GM23338 (cell line): ENCODE data around the gene VPS13A.

Experiments
- CREB1 ChIP-seq: fragments of 250-450 bp; sonication (Bioruptor Pico); IDR thresholded peaks from 2 replicates; pipeline ENCODE4 v1.5.0; 2020; ENCODE audit warnings: low read depth, mild to moderate bottlenecking, moderate library complexity
- EZH2 ChIP-seq: fragments of 200-600 bp; sonication (generic); IDR thresholded peaks from one replicate; pipeline ENCODE4 v1.8.0; 2017; ENCODE audit warnings: antibody characterized with exemption, mild to moderate bottlenecking, low read depth; ENCODE audit not compliant: unreplicated experiment
- EZH2phosphoT487 ChIP-seq: fragments of 200-600 bp; sonication (generic); IDR thresholded peaks from one replicate; pipeline ENCODE4 v1.8.1; 2018; ENCODE audit warnings: antibody characterized with exemption; ENCODE audit not compliant: unreplicated experiment
- ZNF114 ChIP-seq: fragments of 250-450 bp; sonication (Bioruptor Pico); IDR thresholded peaks from 2 replicates; pipeline ENCODE4 v1.5.0; 2020; ENCODE audit warnings: mild to moderate bottlenecking, moderate library complexity
- TF ChIP-seq, protein P1 (sequence below), 2 experiments: fragments of 200-600 bp in 1 of 2; sonication (generic) in 1 of 2; conservative IDR thresholded peaks; 2 replicates each; pipeline versions ENCODE4 v1.5.1 to v1.6.1; 2016 to 2017; ENCODE audit warnings: antibody characterized with exemption in 2 of 2, low read depth in 2 of 2, mild to moderate bottlenecking in 2 of 2, moderate library complexity in 1 of 2
- TF ChIP-seq, protein P2 (sequence below): IDR thresholded peaks from one replicate; pipeline ENCODE4 v1.6.1; 2018; ENCODE audit warnings: antibody characterized with exemption; ENCODE audit not compliant: unreplicated experiment
- TF ChIP-seq, protein P3 (sequence below): IDR thresholded peaks from 2 replicates; pipeline ENCODE4 v1.6.1; 2016; ENCODE audit warnings: antibody characterized with exemption

DNA sequence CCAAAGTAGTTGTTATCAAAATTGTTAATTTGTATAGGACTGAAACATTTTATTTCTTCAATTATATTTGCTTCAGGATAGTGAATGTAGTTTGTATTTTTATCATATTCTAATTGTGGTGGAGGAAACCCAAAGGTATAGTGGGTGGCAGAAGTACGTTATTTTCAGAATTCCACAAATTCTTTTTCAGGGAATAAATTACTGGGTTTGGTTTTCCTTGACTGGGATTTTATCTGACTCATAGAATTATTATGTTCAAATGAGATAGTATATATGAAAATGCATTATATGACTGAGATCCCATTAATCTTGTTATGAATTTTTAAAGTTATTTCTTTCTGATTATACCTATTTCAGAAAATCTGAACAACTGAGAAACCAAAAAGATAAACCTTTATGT is 73.7 kb downstream of the VPS13A start:
- TF ChIP-seq, protein P1, sequence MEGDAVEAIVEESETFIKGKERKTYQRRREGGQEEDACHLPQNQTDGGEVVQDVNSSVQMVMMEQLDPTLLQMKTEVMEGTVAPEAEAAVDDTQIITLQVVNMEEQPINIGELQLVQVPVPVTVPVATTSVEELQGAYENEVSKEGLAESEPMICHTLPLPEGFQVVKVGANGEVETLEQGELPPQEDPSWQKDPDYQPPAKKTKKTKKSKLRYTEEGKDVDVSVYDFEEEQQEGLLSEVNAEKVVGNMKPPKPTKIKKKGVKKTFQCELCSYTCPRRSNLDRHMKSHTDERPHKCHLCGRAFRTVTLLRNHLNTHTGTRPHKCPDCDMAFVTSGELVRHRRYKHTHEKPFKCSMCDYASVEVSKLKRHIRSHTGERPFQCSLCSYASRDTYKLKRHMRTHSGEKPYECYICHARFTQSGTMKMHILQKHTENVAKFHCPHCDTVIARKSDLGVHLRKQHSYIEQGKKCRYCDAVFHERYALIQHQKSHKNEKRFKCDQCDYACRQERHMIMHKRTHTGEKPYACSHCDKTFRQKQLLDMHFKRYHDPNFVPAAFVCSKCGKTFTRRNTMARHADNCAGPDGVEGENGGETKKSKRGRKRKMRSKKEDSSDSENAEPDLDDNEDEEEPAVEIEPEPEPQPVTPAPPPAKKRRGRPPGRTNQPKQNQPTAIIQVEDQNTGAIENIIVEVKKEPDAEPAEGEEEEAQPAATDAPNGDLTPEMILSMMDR (conservative IDR thresholded peaks at IDR 0.05; ENCODE audit: low read depth in 2 of 2), result no peak
- TF ChIP-seq EZH2phosphoT487 (no peak), ZNF114 (no peak), EZH2 (no peak), CREB1 (CRISPR knock-in tag) (no peak)
- TF ChIP-seq, protein P2, sequence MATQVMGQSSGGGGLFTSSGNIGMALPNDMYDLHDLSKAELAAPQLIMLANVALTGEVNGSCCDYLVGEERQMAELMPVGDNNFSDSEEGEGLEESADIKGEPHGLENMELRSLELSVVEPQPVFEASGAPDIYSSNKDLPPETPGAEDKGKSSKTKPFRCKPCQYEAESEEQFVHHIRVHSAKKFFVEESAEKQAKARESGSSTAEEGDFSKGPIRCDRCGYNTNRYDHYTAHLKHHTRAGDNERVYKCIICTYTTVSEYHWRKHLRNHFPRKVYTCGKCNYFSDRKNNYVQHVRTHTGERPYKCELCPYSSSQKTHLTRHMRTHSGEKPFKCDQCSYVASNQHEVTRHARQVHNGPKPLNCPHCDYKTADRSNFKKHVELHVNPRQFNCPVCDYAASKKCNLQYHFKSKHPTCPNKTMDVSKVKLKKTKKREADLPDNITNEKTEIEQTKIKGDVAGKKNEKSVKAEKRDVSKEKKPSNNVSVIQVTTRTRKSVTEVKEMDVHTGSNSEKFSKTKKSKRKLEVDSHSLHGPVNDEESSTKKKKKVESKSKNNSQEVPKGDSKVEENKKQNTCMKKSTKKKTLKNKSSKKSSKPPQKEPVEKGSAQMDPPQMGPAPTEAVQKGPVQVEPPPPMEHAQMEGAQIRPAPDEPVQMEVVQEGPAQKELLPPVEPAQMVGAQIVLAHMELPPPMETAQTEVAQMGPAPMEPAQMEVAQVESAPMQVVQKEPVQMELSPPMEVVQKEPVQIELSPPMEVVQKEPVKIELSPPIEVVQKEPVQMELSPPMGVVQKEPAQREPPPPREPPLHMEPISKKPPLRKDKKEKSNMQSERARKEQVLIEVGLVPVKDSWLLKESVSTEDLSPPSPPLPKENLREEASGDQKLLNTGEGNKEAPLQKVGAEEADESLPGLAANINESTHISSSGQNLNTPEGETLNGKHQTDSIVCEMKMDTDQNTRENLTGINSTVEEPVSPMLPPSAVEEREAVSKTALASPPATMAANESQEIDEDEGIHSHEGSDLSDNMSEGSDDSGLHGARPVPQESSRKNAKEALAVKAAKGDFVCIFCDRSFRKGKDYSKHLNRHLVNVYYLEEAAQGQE, result no peak
- TF ChIP-seq, protein P3, sequence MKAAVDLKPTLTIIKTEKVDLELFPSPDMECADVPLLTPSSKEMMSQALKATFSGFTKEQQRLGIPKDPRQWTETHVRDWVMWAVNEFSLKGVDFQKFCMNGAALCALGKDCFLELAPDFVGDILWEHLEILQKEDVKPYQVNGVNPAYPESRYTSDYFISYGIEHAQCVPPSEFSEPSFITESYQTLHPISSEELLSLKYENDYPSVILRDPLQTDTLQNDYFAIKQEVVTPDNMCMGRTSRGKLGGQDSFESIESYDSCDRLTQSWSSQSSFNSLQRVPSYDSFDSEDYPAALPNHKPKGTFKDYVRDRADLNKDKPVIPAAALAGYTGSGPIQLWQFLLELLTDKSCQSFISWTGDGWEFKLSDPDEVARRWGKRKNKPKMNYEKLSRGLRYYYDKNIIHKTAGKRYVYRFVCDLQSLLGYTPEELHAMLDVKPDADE, result no peak
